Anterior cingulate cortex (tissue), 58 donors: ENCODE measurements around the gene UBE2I.
"Not testable (repeated sequence)": the region's sequence is repeated elsewhere in the genome, so short reads cannot be mapped to it uniquely, and the experiment has no call there.

Experiments used
- DNase-seq, 58 donors: peaks; one replicate each; lab custom pipeline; 2025; lab: John Stamatoyannopoulos, UW

Gene UBE2I

DNA sequence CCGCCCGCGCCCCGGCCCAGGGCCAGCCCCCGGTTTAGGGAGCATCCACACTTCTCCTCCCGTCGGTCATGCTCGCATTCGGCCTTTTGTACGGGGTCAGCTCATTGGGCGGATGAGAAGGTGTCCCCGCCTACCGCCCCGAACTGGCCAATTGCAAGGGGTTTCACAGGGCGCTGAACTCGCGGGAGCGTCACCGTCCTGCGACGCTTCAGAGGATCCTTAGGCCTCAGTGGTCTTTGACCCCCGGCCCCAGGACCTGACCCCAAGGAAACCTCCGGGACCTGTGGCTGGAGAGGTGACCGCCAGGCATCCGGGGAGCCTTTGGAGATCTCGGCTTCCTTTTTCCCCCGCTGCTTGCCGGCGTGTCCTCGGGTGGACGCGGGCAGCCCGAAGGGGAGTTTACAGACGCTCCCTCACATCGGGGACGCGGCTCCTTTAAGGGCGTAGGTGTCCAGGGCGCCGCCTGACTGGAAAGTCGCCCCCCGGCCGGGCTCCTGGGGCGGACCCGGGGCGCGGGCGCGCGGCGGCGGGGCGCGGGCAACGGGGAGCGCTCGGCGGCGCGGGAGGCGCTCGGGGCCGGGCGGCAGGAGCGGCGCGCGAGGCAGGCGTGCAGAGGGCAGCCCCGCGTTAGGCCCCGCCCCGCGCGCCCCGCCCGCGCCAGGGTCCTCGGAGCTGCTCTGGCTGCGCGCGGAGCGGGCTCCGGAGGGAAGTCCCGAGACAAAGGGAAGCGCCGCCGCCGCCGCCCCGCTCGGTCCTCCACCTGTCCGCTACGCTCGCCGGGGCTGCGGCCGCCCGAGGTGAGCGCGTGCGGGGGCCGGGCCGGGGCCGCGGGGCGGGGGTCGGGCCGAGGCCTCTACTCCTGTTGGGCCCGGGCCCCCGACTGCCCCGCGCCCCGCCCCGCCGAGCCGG is at the start of gene UBE2I:
Gene UBE2I (plus strand): TSS at position 660 of the 909 bp plus-strand sequence. CDS start 4,395 bp downstream, outside the sequence.
- peak; percentile 87 to 99 (median 96) for DNase-seq

DNA sequence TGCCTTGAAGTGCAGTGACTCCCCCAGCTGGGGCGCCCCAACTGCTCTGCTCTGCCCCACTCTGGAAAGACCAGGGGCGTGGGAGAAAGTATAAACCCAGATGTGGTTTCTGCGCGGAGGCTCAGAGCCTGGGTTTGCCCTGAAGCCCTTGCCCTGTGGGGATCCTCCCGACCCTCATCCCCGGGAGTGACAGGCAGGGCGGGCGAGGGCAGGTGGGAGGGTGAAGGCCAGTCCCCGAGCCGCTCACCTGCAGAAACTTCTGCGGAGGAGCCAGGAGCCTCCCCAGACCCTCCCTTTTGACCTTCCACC is 49.7 kb upstream of the UBE2I start:
- DNase-seq, result no peak

DNA sequence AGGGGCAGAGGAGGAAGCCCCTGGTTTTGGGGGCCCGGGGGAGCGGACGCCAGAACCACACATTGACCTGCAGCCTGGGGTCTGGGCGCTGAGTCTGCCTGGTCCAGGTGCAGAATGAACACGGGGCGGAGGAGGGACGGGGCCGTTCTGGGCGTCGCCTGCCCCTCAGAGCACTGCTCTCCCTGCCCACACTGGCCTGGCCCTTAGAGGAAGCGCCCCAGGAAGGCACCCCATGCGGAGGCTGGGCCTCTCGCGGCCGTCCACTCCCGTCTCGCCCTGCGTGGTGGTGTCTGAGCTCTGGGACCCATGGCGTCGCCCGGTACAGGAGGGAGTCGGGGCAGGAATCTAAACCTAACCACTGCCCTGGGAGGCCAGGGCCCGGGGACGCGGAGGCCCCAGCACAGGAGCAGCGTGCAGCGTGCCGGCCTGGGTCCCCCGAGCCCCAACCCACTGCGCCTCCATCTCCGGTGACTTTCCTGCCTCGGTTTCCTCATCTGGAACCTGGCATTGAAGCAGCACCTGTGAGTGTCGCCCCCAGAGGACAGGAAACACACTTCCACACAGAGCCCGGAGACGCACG is 49.2 kb upstream of the UBE2I start:
- DNase-seq, result no peak

DNA sequence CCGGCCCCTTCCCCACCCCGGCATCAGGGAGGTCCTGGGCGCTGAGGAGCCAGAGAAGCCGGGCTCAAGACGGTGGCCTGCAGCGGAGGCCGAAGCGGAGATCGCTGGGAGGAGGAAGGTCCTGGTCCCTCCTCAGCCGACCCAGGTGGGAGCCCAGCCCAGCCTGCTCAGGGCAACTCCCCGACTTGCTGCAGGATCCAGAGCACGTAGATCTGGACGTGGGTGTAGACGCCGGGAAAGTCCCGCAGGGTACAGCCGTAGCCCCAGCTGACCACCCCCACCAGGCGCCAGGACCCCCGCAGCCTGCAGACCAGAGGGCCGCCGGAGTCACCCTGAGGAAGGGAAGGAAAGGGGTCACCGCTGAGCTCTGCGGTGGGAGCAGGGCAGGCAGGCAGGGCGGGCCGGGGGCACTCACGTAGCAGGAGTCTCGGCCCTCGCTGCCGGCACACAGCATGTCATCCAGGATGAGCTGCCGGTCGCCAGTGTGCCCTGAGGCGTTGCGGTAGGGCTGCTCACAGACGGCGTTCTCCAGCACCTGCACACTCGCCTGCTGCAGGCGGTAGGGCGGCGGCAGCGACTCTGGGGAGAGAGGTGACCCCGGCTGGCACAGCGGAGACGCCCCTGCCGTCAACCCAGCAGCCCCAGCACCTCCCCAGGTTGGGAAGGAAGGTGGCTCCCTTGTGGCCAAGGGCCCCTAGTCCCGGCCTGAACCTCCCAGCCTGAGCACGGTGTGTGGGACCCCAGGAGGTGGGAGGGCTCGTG is 48.1 kb upstream of the UBE2I start:
- DNase-seq, result no peak

DNA sequence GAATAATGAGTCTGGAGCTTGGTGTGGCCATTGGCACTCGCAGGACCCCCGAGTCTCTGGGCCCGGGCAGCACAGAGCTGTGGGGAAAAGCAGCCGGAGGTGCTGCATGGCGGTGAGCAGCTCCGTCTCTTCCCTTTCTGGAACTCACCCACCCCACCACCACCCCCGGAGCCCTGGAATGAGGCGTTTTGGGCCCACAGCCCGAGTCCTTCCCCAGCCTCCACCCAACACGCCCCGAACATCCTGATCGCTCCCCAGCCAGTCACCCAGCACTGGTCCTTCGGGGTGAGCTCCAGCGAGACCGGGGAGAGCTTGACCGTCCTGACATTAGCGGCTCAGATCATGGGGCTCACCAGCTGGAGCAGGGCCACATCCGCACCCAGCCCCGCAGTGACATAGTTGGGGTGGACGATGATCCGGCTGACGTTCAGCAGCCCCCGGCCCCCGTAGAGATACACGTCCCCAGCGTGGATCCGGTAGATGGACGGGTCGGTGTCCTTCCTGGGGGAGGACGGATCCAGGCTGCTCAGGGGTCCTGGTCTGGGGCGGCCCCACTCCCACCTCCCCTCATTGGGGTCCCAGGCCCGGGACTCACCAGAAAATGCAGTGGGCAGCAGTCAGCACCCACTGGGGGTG is 47.1 kb upstream of the UBE2I start:
- DNase-seq, result no peak

DNA sequence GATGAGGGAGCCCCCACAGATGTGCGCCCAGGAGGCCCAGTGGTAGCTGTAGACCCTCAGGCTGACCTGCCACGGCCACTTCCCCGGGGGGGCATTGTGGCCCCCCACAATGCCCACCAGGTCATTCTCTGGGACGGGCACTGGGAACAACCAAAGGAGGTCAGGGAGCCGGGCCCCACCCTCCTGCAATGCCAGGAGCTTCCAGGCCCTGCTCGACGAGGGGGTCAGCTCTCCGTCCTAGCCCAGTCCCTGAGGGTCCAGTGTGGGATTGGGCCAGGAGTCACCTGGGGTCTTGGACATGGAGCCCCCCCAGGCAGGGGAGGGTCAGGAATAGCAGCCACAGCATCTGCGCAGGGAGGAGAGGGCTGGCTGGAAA is 46.6 kb upstream of the UBE2I start:
- no peak for DNase-seq

DNA sequence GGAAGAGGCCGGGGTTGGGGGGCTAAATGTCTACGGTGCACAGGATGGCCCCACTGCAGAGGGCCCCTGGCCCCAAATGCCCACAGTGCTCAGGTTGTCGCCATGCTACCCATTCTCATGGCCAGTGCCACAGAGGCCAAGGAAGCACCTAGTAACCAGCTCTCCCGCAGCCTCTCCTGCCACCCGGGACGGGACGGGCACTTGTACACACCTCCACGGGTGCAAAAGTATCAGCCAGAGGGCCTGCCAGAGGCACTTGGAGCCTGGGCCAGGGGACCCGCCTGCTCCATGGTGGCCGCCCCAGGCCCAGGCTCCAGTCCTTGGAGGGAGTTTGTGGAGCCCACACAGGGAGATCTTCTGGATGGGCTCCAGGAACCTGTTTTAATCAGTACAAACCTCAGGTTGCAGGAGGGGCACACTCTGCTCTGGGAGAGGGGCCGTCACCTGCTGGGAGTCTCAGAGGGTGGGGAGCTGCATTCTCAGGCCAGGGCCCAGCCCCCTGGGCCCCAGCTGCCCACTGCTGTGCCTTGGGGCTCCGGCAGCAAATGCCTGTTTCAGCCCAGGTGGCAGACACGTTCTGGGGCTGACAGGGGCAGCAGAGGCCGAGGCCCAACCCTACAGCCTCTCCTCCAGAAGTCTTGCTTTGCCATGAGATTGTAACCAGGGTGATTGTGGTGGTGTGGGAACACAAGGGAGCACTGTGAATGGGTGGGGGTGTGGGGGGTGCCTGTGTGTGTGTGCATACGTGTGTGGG is 45.7 kb upstream of the UBE2I start:
- DNase-seq, result no peak

DNA sequence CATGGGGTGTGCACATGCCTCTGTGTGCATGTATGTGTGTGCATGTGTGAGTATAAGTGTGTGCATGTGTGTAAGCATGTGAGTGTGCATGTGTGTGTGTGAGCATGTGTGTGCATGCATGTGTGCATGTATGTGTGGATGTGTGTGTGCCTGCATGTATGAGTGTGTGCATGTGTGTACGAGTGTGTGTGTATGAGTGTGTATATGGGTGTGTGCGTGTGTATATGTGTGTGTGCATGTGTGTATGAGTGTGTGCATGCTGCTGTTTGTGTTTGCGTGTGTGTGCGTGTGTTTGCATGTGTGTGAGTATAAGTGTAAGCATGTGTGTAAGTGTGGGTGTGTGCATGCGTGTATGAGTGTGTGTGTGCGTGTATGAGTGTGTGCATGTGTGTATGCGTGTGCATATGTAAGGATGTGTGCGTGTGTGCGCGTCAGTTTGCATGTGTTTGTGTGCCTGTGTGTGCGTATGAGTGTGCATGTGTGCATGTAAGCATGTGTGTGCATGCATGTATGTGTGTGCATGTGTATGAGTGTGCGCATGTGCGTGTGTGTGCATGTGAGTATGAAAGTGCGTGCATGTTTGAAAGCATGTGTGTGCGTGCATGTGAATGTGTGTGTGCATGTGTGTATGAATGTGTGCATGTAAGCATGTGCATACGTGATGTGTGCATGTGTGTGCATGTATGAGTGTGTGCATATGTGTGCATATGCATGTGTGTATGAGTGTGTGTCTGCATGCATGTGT is 44.9 kb upstream of the UBE2I start:
- DNase-seq, result no peak

DNA sequence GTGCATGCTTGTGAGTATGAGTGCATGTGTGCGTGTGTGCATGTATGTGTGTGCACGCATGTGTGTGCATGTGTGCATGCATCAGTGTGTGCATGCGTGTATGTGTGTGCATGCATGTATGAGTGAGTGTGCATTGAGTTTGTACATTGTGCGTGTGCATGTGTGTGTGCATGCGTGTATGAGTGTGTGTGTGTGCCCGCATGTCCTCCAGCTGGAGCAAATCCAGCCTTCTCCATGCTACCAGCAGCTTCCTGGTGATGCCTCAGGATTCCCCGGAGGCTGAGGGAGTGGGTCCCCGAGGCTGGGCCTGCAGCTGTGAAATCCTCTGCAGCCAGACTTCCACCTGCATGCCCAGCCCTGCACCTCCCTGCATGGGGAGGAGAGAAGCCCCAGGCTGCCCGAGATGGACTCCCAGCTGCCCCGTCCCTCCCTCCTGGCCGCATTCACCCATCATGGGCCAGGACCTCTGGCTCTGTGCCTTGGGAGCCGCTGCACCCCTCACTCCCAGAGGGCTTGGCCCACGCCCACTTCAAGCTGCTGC is 44.3 kb upstream of the UBE2I start:
- DNase-seq, result no peak

DNA sequence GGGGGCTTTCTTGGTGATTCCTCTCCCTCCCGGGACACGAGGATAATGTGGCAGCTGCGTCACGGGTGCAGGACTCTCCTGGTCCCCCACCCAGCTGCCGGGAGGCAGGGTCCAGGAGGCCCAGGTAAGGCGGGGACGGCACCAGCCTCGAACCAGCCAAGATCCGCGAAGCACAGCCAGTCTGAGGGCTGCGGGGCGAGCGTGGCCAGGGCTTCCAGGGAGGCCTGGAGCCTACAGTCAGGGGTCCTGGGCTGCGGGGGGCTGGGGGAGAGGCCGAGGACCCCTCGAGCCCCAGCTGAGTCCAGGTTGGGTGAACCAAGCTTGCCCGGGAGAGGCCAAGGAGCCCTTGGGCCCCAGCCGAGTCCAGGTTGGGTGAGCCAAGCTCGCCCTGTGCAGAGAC is 43.6 kb upstream of the UBE2I start:
- no peak for DNase-seq

DNA sequence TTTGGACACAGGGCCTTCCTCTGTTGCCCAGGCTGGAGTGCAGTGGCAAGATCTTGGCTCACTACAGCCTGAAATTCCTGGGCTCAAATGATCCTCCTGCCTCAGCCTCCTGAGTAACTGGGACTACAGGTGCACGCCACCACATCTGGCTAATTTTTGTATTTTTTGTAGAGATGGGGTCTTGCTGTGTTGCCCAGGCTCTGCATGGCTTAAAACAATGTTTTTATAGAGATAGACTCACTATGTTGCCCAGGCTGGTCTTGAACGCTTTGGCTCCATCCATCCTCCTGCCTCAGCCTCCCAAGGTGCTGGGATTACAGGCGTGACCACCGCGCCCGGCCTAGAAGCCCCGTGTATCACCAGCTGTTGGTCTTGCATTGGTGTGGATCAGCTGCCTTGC is 40.0 kb upstream of the UBE2I start:
- not testable (repeated sequence) for DNase-seq

DNA sequence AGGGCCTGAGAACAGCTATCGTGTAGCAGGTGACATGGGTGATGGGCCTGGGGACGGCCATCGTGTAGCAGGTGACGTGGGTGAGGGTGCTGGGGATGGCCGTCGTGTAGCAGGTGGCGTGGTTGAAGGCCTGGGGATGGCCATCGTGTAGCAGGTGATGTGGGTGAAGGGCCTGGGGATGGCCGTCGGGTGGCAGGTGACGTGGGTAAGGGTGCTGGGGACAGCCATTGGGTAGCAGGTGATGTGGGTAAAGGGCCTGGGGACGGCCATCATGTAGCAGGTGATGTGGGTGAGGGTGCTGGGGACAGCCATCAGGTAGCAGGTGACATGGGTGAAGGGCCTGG is 38.1 kb upstream of the UBE2I start:
- DNase-seq, result no peak

DNA sequence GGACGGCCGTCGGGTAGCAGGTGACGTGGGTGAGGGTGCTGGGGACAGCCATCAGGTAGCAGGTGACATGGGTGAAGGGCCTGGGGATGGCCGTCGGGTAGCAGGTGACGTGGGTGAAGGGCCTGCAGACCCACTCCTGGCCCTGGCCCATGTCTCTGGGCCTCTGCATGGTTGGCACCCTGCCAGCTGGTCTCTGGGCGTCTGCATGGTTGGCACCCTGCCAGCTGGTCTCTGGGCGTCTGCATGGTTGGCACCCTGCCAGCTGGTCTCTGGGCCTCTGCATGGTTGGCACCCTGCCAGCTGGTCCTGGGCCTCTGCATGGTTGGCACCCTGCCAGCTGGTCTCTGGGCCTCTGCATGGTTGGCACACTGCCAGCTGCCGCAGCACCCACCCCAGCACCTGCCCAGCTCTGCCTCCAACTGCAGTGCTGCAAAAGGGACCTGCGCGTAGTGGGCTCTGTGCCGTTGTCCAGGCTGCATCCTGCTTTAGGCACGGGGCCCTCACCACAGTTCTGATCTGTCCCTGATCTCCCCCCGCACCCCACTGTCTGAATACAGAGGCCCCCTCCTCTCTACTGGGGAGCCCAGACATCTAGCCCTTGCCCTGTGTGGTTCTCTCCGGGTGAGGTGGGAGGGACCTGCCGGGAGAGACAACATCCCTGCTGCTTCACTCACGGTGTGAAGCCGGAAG is 37.6 kb upstream of the UBE2I start:
- peak in 20 of 58 donors; percentile 6 to 95 (median 26) for DNase-seq

DNA sequence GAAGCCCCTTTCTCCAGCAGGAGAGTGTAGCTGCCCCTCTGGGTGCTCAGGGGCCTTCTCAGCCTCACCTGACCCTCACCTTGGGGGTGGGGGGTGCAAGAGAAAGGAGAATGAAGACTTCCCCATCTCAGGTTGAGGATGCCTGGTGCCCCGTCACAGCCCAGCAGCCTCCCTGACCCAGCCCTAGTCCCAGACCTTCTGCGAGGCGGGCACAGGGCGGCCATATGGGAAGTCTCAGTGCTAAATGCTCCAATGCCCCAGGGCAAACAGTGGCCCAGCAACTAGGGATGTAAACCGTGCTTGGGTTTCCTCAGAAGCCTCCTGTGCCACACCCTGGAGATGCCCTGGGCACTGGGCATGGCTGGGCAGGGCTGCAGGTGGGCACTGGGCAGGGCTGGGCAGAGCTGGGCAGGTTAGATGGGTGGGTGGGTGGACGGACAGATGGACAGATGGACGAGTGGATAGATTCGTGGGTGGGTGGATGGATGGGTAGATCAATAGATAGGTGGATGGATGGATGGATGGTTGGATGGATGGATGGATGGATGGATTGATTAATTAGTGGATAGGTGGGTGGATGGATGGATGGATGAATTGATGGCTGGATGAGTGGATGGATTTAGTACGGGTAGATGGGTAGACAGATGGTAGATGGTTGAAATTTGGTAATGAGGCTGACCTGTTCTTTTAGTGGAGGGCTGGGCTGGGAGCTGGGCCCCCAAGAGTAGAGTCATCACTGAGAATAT is 36.8 kb upstream of the UBE2I start:
- no peak for DNase-seq

DNA sequence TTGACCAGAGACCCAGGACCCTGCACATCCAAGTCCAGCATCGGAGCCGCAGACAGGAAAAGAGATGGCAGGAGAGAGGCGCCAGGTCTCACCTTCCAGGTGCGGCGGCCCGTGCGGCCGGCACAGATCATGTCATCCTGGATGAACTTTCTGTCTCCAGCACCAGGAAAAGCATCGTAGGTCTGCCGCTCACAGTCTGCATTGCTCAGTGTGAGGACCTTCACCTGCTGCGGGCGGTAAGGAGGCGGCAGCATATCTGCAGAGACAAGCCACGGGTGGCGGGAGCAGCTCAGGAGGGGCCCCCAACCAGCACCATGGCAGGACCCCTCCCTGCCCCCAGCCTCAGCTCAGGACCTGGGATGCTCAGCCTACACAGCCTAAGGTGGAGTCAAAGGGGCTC is 35.6 kb upstream of the UBE2I start:
- no peak for DNase-seq

DNA sequence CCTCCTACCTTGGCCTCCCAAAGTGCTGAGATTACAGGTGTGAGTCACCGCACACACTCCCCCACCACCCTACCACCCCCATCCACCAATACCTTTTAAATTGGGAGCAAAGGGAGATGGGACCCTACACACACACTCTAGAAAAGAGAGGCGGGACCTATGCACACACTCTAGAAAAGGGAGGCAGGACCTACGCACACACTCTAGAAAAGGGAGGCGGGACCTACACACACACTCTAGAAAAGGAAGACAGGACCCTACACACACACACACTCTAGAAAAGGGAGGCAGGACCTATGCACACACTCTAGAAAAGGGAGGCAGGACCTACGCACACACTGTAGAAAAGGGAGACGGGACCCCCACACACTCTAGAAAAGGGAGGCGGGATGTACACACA is 34.7 kb upstream of the UBE2I start:
- no peak for DNase-seq

DNA sequence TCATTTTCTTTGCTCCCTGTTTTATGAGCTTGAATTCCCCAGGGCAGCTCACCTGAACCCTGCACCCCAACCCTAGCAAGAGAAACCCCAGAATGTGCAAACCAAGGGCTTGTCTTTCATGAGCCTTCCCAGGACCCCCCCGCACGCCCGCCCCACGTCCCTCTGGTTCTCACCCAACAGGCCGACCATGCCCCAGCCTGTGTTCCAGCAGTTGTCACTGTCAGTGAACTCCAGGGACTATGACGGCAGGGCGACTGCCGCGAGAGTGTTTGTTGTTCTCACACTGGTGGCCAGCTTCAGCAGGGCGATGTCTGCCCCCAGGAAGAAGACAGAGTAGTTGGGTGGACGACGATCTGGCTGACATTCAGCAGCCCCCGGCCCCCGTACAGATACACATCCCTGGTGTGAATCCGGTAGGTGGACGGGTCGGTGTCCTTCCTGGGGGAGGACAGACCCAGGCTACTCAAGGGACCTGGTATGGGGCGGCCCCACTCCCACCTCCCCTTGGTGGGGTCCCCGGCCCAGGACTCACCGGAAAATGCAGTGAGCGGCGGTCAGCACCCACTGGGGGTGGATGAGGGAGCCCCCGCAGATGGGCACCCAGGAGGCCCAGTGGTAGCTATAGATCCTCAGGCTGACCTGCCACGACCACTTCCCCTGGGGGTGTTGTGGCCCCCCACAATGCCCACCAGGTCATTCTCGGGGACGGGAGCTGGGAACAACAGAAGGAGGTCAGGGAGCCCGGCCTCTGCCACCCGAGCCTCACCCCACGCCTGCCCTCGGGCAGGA is 33.5 kb upstream of the UBE2I start:
- DNase-seq, result no peak

DNA sequence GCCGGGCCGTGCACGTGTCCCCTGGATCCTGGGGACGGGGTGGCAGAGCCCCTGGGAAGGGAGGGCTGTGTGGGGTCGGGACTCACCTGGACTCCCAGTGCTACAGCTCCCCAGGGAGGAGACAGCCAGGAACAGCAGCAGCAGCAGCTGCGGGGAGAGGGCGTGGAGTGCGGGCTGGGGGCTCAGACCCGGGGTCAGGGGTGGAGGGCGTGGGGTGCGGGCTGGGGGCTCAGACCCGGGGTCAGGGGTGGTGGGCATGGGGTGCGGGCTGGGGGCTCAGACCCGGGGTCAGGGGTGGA is 32.9 kb upstream of the UBE2I start:
- DNase-seq, result no peak
